Epithelial cell of proximal tubule (primary cell): Measurements from ENCODE around the gene ERC1. TPM values are rescaled to one million over a fixed set of nuclear protein-coding genes. Genes with fewer than 3 reads are reported as not detected.

Experiments
- DNase-seq: peaks from one replicate; pipeline ENCODE4 v3.0.0-alpha.2; 2011; ENCODE audit warnings: low read depth
- H3K4me3 ChIP-seq: 2 replicates; pipeline ENCODE4 v1.5.1; 2011; ENCODE audit warnings: low read depth, mild to moderate bottlenecking, low read length
- total RNA-seq: library from RNA; depleted of rRNA; stranded (reverse); fragments of >200 nt; gene quantifications from 2 replicates; pipeline ENCODE4 v1.2.3, GENCODE V29; 2015
- TF ChIP-seq, protein P1 (sequence below): conservative IDR thresholded peaks from 2 replicates; pipeline ENCODE4 v1.5.1; 2012; ENCODE audit warnings: low read depth, mild to moderate bottlenecking, low read length

Gene ERC1
- total RNA-seq, 1 donor from 2014 or later: 16.5 TPM

GRCh38 chr12:1527789-1528188 lies 536.8 kb downstream of the ERC1 start:
- no peak for DNase-seq
- H3K4me3 ChIP-seq: no peak overlapping the region
- TF ChIP-seq, protein P1, sequence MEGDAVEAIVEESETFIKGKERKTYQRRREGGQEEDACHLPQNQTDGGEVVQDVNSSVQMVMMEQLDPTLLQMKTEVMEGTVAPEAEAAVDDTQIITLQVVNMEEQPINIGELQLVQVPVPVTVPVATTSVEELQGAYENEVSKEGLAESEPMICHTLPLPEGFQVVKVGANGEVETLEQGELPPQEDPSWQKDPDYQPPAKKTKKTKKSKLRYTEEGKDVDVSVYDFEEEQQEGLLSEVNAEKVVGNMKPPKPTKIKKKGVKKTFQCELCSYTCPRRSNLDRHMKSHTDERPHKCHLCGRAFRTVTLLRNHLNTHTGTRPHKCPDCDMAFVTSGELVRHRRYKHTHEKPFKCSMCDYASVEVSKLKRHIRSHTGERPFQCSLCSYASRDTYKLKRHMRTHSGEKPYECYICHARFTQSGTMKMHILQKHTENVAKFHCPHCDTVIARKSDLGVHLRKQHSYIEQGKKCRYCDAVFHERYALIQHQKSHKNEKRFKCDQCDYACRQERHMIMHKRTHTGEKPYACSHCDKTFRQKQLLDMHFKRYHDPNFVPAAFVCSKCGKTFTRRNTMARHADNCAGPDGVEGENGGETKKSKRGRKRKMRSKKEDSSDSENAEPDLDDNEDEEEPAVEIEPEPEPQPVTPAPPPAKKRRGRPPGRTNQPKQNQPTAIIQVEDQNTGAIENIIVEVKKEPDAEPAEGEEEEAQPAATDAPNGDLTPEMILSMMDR: no peak

DNA sequence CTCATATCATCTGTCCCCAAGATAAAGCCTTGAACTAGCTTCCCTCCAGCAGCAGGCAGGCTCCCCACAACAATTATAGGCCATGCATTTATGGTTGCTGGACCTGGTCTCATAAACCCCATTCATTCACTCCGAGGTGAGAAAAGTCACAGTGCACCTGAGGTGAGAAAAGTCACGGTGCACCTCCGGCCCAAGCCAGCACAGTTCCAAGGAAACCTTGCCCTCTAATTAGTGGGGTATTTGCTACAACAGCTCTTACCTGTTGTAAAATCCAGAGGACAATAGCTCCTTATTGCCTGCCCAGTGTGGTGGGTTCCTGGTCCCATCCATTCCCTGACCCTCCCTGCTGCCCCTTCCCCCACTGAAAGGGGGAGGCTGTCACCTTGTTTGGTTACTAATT lies 537.8 kb downstream of the ERC1 start:
- no peak for DNase-seq
- H3K4me3 ChIP-seq: no peak overlapping the region
- TF ChIP-seq, protein P1: no peak

- H3K4me3 ChIP-seq: peak overlapping the region; percentile 48
- DNase-seq: no peak
These were observed 538.3 kb downstream of the ERC1 start for GRCh38 chr12:1529228-1529861.

GRCh38 chr12:1529862-1530591 lies 539.0 kb downstream of the ERC1 start:
- H3K4me3 ChIP-seq: peak overlapping the region; percentile 48
- DNase-seq: no peak
- TF ChIP-seq, protein P1: no peak

More at GRCh38 chr12:1529228-1529861, 538.3 kb downstream of the ERC1 start:
- TF ChIP-seq, protein P1: no peak

GRCh38 chr12:1530592-1531152 lies 539.6 kb downstream of the ERC1 start:
- peak overlapping the region; percentile 61 for H3K4me3 ChIP-seq
- DNase-seq: no peak
- TF ChIP-seq, protein P1: no peak

DNA sequence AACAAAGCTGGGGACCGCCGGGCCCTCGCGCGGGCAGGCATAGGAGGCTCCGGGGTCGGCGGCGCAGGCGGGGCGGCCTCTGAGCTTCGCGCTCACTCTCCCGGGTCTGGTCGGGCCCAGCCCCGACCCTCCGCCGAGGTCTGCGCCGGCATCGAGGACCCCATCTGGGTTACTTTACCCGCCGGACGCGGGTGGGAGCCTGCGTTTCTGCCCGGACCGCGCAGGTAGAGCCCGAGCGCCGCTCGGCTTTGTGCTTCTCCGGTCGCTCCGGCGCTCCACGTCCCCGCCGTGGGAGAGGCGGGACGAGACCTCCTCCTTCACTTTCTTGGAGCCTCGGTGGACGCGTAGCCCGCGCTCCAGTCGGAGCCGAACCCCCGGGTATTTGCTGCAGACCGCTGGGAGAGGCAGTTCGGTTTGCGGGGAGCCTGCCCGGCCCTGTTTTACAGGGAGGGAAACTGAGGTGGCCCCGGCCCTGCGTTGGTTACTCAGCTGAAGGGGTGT lies 540.2 kb downstream of the ERC1 start:
- H3K4me3 ChIP-seq: peak overlapping the region; percentile 61
- no peak for DNase-seq
- TF ChIP-seq, protein P1: no peak
